Ammon's horn (tissue), 1 donor: ENCODE data around the gene ZFYVE1.
A peak's percentile ranks its signal among the peaks of the same experiment; 100 is the strongest.
"Not testable (repeated sequence)": the region's sequence is repeated elsewhere in the genome, so short reads cannot be mapped to it uniquely, and the experiment has no call there.

ENCODE experiments used
- DNase-seq: peaks from one replicate; pipeline ENCODE4 v3.0.0-alpha.2; 2016; ENCODE audit warnings: low spot score

The ZFYVE1 gene

DNA sequence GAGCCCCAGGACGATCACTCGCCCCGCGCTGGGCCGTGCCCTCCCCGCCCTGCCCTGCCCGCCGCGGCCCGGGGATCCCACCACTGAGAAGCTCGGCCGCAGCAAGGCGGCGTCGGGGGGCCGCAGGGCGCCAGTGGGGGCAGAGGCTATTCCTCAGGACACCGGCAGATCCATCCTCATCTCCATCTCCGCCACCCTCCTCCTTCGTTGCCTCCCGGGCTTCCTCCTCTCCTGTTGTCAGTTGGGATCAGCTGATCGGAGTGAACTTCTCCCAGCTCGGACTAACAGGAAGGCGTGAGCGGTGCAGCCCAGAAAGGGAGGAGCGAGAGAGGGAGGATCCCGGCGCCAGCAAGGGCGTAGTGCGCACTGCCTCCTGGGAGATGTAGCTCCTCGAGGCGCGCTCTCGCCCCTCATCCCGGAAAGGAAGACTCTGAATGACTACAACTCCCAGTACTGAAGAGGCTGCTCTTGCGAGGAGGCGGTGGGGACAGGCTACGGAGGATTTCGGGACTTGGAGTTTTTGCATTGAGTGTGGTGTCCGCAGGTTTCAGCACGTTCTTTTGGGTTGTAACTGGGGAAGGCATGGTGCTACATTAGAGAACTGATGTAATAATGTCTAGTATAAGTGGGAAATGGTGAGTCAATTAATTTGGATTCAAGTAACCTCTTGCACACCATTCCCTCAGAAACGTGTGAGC, at the start of gene ZFYVE1:
Gene ZFYVE1, minus strand, starts transcription at position 262 of the 698 bp plus-strand sequence. CDS start 2,598 bp downstream, outside the sequence.
- peak; percentile 100 for DNase-seq

DNA sequence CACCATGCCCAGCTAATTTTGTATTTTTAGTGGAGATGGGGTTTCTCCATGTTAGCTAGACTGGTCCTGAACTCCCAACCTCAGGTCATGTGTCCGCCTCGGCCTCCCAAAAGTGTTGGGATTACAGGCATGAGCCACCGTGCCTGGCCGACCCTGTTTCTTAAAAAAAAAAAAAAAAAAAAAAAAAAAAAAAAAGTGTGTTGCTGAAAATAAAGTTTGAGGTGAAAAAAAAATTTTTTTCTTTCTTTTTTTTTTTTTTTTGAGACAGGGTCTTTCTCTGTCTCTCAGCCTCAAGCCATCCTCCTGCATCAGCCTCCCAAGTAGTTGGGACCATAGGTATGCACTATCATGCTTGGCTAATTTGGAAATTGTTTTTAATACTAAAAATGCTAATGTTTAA, 42.7 kb upstream of the ZFYVE1 start:
- no peak for DNase-seq

DNA sequence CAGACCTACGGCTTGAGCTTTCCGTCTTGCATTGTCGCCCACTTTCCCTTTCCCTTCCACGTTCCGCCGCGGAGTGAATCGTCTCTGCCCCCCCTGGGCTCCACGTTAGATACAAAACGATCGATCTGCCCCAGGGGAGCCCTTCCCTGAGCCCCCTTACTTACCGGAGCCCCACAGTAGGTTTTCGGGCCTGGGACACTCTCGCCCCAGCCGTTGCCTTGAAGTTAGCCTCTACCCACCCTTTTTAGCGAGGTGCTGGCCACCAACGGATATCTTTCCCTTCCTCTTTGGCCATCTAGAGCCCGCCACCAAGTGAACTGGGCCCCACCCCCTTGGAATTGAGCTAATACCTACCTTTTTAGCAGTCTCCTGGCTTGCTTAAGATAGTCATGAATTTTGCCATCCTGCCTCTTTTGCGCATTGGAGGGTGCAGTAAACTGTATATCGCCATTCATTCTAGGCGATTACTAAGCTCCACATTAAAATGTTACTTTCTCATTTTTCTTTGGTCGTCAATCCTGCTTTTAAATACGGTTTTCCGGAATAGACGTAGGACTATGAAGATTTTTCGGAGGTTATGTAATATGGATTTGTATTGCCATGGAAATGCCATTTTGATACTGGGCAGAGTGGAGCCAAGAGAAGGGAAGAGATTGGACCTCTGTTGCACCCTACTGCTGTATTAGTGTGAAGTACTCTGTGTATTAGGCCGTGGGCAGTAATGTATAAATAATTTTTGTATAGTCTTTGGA, 32.2 kb upstream of the ZFYVE1 start:
- peak; percentile 53 for DNase-seq

DNA sequence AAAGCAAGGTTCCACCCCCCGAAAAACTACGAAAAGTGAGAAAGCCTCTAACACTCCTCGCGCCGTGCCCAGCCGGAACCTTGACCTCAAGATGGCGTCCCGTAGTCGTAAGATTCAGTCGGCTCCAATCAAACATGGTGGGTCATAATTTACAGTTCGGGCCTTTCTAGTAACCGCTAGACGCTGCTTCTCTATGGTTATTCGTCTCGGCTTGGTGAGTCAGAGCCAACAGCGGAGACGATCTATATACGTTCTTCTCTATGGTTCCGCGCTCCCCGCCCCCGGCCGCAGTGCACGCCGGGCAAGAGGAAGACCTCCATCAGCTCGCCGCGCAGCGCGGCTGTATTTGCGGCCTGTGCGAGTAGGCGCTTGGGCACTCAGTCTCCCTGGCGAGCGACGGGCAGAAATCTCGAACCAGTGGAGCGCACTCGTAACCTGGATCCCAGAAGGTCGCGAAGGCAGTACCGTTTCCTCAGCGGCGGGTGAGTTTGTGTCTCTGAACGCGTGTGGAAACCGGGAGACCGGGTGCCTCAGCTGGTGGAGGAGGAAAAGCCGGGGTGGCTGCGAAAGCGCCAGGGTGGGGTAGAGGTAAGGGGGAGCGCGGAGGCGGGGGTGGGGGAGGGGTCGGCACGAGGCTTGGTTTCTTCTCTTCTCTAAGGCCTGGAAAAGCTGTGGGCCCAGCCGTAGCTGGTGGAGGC, 31.5 kb upstream of the ZFYVE1 start, which contains the start of gene RBM25:
Gene RBM25, plus strand, starts transcription at position 311 of the 698 bp plus-strand sequence. CDS start 13,108 bp downstream, outside the sequence.
- DNase-seq, result peak; percentile 99

DNA sequence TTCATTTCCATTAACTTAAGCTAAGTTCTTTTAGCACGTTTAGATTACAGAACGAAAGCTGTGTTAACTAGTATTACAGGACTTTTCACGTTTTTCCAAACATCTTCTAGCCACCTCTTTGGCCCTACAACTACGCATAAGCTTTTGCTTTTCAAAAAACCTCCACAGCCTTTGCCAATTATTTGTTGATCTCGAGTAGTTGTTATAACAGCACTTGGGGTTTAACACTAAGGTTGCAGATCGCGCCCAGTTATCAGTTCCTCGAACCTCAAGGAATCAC, 31.0 kb upstream of the ZFYVE1 start:
- no peak for DNase-seq

DNA sequence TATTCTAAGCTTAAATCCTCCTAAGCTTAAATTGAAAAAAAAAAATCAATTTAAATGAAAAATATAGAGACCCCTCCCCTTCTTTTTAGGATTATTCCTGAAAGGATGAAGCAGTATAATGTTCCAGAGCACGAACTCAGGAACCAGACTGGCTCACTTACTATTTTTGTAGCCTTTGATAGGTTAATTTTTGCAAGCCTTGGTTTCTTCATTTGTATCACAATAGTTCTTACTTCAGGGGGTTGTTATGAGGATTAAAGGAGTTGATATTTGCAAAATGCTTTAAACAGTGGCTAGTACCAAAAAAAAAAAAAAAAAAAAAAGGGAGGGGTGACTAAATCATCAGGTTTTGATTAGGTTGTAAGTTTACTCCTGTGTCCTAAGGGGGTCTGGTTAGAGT, 28.3 kb upstream of the ZFYVE1 start:
- no peak for DNase-seq

GRCh38 chr14:73049428-73049827, 22.5 kb upstream of the ZFYVE1 start:
- no peak for DNase-seq

GRCh38 chr14:73047808-73048207, 20.9 kb upstream of the ZFYVE1 start:
- DNase-seq, result no peak

- not testable (repeated sequence) for DNase-seq
These were observed 10.0 kb upstream of the ZFYVE1 start for GRCh38 chr14:73036706-73037450.

GRCh38 chr14:73027984-73028383, 1.1 kb upstream of the ZFYVE1 start:
- no peak for DNase-seq

GRCh38 chr14:73027546-73027945, 640 bp upstream of the ZFYVE1 start:
- DNase-seq, result no peak

GRCh38 chr14:73026243-73026844, 562 bp downstream of the ZFYVE1 start:
- DNase-seq, result peak; percentile 9

DNA sequence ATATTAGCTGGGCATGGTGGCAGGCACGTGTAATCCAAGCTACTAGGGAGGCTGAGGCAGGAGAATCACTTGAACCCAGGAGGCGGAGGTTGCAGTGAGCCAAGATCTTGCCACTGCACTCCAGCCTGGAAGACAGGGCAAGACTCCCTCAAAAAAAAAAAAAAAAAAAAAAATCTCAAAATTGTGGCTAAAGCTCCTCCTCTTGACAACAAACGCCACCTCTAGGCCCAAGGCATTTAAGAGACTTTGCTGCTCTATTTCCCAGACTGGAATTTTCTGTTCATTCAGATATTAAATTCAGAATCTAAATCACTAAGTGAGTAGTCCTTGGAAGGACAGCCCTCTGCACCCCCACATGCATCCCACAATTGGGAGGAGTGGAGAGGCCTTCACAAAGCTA, 1.4 kb downstream of the ZFYVE1 start:
- no peak for DNase-seq

GRCh38 chr14:73022051-73022450, 4.9 kb downstream of the ZFYVE1 start:
- DNase-seq, result no peak

DNA sequence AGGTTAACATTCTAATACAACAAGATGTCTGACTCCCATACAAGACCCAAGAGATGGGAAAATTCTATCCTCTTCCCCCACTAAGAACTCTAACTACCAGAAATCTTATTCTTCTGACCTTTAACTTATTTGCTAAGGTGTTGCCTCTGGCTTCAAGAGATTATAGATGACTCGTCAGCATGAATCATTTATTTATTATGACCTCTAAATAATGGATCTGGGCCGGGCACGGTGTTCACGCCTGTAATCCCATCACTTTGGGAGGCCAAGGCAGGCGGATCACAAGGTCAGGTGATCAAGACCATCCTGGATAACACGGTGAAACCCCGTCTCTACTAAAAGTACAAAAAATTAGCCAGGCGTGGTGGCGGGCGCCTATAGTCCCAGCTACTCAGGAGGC, 10.9 kb downstream of the ZFYVE1 start:
- DNase-seq, result not testable (repeated sequence)

DNA sequence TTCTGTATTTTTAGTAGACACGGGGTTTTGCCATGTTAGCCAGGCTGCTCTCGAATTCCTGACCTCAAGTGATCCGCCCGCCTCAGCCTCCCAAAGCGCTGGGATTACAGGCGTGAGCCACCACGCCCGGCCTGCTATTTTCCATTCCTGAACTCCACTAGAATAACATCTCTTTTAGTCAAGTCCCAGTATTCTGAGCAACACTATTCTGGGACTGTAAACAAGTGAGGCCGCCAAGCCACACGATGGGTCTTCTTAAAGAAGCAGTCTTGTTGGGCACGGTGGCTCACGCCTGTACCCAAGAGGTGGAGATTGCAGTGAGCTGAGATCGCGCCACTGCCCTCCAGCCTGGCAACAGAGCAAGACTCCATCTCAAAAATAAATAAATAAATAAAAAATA, 11.4 kb downstream of the ZFYVE1 start:
- DNase-seq, result not testable (repeated sequence)

GRCh38 chr14:73014105-73014504, 12.8 kb downstream of the ZFYVE1 start:
- no peak for DNase-seq

GRCh38 chr14:73011189-73011588, 15.7 kb downstream of the ZFYVE1 start:
- not testable (repeated sequence) for DNase-seq

DNA sequence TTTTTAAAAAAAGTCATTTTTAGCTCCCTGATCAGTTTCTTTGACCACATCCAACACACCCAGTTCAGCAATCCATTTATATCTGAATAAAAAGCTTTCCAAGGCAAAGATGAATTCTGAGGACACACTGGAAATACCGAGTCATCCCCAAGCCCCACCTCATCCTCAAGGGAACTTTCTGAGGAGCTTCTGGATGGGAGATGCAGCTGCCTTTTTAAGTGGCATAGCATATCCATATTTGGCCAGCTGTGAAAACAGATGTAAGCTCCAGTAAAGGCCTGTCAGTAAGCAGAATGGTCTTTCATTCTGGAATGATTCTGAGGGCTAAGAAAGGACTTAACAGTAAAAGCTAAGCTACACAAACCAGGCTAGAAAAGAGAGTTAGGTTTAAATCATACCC, 18.4 kb downstream of the ZFYVE1 start:
- no peak for DNase-seq

DNA sequence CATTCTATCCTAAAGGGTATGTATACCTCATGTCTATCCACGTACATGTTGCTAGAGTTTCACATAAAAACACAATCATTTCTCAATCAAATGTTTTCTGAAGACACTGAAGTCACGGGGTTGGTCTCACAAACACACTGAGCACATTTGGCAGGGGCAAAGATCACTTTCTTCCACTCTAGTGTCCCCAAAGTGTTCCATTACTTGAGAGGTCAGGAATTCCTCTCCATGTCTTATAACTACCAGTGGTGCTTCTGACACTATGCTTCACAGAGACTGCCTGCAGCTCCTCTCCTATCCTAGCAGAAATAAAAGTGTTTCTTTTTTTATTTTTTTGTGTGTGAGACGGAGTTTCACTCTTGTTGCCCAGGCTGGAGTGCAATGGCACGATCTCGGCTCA, 19.1 kb downstream of the ZFYVE1 start:
- no peak for DNase-seq

GRCh38 chr14:73004641-73005040, 22.3 kb downstream of the ZFYVE1 start:
- not testable (repeated sequence) for DNase-seq

- no peak for DNase-seq
These were observed 23.2 kb downstream of the ZFYVE1 start for GRCh38 chr14:73003681-73004080.
